Brain pericyte (primary cell): ENCODE data around the gene LYZL1.
"Not testable (repeated sequence)": the region's sequence is repeated elsewhere in the genome, so short reads cannot be mapped to it uniquely, and the experiment has no call there.

ENCODE experiments used
- DNase-seq: peaks from one replicate; pipeline ENCODE4 v3.0.0-alpha.2; 2012; ENCODE audit warnings: low read depth, low spot score

The LYZL1 gene

DNA sequence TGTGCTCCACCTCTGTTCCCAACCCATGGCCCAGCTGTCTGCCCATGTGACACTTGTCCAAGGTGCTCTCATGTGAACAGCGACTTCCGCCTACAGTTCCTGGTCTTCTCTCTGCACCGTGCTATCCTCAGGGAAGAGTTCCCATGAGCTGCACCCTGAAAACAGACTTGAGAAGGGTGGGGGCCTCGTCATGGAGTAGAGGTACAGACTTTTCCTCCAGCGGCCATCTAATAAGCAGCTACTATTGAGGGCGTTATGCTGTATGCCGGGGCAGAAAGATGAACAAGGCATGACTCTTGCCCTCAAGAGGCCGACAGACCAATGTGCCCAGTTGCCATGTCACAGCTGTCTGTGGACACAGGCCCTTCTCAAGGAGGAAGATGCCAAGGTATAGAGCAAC, 25.4 kb upstream of the LYZL1 start:
- DNase-seq: no peak

DNA sequence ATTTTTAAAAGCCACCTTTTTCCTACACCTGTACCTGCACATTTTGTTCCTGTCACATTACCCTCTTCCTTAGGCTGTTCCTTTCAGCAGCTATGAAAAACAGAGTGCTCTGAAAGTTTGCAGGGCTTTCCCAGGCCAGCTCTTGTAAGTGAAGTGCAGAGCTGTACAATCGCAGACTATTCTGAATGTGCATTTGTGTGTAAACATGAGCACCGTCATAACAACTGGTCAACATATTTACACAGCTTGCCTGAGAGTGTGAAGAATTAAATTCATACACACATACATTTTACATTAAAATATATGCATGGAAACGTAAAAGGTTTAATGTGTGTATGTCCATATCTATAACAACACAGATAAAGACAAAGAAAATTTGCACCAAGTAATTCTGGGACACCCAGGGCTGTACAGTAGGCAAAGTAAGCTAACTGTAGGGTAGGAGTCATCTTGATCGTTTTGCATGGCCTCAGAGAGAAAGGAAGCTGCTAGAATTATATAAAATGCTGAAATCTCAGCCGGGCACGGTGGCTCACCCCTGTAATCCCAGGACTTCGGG, 23.6 kb upstream of the LYZL1 start:
- no peak for DNase-seq

DNA sequence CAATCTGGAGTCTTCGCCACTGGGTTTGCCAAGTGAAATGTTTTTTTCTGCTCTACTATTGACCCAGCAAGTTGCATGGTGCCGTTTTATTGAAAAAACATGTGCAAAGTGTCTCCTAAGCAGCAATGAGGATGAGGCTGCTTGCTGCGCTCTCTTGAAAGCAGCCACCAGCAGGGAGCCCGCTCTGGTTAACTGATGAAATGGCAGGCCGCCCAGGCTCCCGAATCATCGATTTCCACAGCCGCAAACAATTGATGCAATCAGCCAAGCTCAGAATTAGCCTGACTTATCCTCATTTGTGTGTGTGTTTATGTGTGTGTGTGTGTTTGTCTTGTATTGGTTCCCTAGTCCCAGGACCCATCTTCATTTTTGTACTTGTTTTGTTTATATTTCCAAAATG, 22.2 kb upstream of the LYZL1 start:
- DNase-seq: peak; percentile 81

DNA sequence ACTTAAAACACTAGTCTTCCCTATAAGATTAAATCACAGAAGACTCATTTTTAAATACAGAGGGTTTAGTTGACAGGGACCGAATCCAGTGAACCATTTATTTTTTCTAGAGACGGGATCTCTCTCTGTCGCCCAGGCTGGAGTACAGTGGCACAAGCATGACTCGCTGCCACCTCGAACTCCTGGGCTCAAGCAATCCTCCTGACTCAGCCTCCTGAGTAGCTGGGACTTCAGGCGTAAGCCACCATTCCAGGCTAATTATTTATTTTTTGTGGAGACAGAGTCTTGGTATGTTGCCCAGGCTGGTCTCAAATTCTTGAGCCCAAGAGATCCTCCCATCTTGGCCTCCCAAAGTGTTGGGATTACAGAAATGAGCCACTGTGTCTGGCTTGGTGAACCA, 20.9 kb upstream of the LYZL1 start:
- DNase-seq: no peak

DNA sequence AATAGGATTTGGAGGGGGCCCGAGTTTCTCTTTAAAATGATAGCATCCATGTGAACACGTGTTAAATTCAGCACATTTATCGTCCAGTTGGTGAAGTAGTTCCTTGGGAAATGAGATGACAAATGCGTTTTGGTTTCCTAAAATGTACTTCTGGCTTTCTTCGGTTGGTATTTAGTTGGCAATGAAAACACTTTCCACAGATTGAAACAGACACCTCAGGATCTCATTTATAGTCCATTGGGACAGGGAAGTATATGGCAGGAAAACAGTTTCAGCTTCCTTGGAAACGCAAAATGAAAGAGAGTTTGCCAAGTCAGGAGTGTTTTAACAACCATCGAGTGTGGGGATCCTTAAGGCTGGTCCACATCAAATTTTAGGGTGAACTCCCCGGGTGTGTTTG, 19.4 kb upstream of the LYZL1 start:
- no peak for DNase-seq

DNA sequence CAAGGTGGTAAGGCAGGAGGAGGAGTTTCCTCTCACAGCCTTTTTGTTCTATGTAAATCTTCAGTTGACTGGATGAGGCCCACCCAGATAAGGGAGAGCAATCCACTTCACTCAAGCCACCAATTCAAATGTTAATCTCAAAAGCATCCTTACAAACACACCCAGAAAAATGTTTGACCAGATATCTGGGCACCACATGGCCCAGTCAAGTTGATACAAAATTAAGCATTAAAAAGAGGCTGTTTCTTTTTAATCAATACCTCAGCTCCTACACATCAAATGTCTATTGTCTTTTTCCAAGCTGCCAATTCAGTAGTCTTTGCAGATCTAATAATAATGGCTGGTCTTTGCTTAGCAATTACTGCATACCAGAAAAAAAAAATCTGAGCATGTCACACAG, 18.0 kb upstream of the LYZL1 start:
- DNase-seq: no peak

DNA sequence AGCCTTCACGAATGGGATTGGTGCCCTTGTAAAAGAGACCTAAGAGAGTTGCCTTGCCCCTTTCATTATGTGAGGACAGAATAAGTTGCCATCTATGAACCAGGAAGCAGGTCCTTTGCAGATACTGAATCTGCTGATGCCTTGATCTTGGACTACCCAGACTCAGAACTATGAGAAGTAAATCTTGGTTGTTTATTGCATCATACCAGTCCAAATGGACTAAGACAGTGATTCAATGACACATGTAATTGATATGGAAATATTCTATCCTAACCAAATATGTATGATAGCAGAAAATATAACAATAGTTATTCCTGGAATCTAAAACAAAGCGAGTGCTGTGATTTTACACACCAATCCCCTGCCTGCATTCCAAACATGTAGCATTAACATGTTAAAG, 17.0 kb upstream of the LYZL1 start:
- DNase-seq: no peak

DNA sequence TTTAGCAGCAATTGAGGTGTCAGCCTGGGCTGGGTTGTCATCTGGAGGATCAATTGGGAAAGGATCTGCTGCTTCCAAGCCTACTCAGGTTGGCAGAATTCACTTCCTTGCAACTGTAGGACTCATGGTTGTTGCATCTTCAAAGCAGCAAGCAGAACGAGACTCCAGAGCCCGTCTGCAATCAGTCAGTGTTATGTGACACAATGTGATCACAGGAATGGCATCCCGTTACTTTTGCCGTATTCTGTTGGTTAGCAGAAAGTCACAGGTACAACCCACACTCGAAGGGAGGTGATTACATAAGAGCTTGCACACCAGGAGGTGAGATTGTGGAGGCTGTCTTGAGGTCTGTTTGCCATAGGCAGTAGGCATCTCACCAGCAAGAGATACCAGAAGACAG, 15.4 kb upstream of the LYZL1 start:
- DNase-seq: no peak

DNA sequence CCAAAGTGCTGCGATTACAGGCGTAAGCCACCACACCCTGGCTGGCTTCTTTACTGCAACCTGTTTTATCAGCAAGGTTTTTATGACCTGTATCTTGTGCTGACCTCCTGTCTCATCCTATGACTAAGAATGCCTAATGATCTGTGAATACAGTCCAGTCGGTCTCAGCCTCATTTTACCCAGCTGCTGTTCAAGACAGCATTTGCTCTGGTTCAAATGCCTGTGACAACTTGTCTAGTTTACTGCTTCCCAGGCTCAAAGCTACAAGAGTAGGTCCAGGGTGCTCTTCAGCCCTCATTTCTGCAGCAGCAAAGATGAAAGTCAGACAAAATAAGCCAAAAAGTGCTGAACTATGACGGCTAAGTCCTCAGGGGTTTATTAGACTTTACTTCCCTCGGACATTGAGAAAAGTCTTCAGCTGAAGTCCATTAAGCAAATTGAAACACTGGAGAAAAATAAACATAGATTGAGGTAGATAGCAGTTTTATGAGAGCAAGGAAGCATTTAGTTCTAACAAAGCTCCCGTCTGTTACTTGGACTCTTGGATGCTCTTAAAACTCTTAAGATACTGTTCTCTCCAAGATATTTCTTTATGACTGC, 12.5 kb upstream of the LYZL1 start:
- DNase-seq: no peak

DNA sequence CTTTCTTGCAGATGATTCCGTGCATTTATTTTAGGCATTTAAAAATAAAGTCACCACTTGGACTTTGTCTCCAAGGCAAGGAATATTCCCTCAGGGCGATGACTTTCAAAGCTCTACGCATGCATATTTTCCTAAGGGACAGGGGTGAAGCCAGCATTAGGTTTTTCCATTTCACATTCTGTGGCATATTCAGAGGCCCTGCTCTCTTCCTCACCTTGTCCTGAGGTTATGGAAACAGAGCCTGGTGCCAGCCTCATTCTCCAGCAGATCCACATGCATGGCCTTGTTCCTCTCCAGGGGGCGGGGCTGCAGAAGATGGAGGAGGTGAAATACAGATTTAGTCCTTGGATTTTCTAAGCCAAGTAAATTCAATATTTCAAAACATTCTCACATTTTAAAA, 11.6 kb upstream of the LYZL1 start:
- no peak for DNase-seq

DNA sequence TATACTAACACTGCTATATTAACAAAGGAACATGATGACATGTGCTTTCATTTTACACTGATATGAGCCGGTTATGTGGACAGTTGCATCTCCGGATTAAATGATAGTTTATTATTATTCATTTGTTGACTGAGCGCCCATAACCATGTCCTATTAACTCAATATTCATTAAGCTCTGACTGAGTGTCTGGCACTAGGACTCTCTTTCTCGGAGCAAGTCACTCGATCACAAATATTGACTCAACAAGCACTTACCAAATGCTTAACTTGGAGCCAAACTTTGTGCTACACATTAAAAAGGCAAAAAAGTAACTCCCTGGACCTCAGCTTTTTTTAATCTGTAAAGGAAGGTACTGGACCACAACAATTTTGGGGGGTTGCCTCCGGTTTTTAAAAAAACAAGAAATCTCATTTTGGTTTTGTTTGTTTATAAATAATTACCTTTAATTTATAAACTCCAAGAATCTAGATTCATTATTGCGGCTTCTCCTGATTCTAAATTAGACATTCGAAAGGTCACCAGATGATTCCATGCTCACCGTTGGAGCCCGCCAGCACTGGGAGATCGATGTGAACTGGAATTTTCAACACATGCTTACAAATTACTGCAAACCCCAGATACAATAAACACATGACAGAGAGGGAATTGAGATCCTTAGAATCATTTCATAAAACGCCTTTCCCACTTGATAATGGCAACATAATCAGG, 8.9 kb upstream of the LYZL1 start:
- no peak for DNase-seq

DNA sequence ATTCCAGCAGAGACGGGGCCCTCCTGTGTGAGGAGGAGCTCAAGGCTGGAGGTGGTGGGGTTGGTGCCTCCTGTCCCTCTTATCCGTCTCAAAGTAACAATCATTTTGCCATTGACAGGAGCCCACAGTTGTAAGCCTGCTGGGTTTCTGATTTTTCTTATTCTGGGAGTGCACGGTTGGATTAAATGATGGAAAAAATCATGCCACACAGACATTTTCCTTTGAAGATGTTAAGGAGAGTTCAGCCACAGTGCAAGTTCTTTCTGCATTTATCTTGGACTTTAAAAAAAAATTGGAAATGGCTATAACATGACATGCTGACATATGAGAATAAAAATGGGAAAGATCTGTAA, 8.4 kb upstream of the LYZL1 start:
- DNase-seq: no peak

DNA sequence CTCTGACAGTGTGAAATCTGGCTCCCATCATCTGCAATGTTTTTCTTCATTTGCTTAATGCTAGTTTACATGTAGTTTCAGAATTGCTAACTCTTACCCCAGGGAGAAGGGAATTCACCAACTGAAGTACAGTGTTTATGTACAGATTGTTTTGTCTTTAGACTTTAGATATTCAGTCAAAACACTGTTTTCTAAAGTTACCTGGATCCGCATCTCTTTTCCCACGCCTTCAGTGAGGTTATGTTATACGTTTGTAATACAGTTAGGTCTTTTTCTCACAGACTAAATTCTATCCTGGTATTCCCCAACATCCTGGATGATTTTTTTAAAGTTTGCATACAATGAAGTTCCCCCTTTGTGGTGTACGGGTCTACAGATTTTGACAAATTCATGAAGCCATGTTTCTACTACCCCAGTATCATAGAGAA, 3.2 kb upstream of the LYZL1 start:
- no peak for DNase-seq

DNA sequence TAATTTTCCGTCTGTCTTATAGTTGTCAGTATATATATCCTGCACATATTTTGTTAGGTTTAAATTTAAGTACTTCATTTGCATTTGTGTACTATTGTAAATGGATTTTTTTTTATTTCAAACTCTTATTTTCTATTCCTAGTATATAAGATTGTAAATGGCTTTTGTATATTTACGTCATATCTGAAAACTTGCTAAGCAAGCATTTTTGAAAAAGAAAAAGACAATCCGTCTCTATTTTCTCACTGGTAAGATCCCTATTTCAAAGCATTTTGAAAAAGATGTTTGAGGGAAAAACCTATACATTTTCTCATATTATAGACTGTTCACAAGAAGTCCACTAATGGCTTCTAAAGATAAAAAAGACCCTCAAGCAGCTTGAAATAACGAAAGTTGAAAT, 1.2 kb upstream of the LYZL1 start:
- DNase-seq: no peak

DNA sequence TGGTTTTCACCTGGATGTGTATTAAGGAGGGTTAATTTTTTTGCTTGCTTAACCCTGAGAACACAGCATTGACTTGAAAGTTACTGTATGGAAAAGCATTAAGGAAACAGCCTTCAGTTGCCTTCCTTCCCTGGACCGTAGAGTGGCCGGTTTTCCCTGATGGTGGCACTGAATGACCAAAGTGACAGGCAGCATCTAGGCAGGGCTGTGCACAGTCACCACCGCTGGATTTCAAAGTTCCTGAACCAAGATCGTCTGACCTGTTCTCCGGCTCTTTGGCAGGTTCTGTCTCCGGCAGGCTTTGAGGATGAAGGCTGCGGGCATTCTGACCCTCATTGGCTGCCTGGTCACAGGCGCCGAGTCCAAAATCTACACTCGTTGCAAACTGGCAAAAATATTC, 2.7 kb downstream of the LYZL1 start:
- not testable (repeated sequence) for DNase-seq

DNA sequence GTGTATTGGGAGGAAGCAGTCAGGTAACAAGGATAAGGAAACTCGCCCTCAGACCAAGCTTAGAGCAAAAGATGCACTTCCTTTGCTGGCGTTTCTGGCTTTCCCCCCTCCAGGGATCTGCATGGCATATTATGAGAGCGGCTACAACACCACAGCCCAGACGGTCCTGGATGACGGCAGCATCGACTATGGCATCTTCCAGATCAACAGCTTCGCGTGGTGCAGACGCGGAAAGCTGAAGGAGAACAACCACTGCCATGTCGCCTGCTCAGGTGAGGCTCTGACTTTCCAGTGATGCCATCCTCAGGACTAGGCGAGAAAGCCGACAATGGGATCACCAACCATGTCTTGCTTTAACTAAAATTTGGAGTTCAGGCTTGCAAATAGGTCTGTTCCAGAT, 3.5 kb downstream of the LYZL1 start:
- DNase-seq: not testable (repeated sequence)

DNA sequence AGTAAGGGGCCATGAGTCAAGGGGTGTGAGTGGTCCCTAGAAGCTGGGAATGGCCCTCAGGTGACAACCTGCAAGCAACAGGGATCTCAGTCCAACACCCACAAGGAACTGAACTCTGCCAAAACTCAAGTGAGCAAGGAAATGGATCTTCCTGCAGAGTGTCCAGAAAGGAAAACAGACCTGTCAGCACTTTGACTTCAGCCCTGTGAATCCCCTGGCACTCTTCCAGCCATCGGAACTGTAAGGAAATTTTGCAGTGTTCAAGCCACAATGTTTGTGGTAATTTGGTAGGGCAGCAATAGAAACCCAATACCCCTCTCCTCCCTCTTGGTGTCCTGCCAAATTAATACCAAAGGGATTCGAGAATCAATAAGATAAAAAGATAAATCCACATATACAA, 6.9 kb downstream of the LYZL1 start:
- no peak for DNase-seq

DNA sequence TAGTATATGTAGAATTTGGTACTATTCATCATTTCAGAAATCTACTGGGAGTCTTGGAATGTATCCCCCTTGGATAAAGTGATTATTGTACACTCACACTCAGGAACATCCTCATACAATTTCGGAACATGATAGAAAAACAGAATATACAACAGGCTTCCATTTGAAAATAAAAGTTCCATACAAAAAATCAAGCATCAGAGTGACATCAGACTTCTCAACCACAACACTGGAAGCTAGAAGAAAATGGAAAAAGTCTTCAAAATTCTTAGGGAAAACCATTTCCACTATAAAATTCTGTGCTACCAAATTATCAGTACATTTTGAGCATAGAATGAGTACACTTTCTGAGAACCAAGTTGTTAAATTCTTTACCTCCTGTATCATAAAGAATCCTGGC, 8.8 kb downstream of the LYZL1 start:
- no peak for DNase-seq

DNA sequence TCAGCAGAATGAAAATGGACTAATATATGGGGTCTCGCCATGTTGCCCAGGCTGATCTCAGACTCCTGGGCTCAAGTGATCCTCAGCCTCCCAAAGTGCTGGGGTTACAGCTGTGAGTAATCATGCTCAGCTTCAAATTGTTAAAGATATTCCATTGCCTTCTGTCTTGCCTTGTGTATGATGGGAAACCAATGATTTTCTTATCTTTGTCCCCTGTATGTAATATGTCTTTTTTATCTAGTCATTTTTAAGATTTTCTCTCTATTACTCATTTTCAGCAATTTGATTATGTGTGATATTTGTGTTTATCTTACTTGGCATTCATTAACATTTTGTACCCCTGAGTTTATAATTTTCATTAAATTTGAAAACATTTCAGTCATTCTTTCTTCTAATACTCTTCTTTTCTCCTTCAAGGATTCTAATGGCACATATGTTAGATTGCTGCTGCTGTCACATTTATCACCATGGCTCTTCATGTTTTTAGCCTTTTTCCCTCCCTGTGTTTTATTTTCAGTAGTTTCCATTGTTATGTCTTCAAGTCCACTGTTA, 12.6 kb downstream of the LYZL1 start:
- no peak for DNase-seq

DNA sequence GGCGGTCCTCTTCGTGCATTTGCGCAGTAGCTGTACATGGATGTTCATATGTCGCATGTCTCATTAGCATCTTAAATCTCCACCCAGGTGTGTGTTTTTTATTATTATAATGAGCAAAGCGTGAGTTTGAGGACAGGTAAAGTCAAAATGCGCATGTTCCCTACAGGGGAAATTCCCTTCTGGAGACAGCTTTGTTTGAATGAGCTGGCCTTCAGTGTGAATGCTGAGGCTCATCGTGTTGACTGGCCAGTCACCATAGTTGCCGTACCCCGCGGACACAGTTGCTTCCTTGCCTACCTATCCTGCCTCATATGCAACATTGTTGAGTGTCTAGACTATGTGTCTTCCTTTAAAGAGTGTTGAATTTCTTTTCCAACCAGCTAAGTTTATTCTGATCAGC, 13.6 kb downstream of the LYZL1 start:
- no peak for DNase-seq

DNA sequence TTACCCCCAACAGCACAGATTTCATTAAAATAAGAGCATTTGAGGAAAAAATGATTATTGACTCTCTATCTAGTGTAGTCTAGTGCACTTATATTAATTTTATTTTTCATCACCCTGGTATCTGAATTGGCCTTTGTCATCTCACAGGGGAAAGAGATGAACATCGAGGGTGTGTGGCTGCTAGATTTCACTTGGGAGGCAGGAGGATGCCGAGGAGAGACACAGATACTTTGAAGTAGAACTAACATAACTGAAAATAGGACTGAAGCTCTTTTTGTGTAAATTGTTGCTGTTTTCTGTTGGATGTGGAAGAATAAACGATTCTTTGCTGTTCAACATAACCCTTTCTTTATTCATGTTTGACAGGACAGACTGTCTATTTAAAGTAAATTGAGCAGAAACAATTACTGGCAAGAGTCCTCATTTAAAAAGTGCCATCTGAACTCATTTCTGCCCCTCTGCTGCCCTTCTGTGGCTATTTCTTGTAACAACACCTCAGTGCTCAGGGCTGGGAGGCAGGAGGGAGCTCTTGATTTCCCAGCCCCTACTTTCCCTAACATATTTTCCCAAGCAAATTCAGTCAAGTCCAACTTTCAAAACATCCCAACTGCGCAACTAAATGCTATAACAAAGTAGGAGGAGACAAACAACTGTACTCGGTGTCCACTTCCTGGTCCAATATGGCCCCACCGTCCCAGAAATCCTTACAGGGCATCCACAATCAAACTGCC, 15.6 kb downstream of the LYZL1 start:
- peak; percentile 38 for DNase-seq

DNA sequence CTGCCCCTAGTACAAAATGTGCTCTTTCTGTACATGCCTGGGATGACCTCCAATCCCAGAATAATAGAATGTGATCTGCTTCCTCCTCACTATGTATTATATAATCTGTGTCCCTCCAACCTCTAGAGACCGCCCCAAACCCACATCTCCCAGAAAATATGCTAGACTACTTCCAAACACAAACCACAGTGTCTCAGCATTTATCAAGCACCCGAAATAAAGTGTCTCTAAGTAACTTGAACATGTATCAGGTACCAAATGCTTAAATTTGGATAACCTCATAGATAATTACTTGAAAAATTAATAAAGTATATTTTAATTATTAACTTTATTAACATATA, 16.1 kb downstream of the LYZL1 start:
- DNase-seq: no peak

DNA sequence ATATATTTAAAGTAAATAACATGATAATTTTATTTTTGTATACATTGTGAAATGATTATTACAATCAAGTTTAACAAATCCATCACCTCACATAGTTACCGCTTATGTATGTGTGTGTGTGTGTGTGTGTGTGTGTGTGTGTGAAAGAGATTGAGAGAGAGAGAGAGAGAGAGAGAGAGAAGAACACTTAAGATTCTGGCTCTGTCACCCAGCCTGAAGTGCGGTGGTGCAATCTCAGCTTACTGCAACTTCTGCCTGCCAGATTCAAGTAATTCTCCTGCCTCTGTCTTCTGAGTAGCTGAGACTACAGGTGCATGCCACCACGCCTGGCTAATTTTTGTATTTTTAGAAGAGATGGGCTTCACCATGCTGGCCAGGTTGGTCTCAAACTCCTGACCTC, 17.8 kb downstream of the LYZL1 start:
- DNase-seq: no peak
